Nephron (organoid): ENCODE data around the gene ZNF587B.
A peak's percentile ranks its signal among the peaks of the same experiment; 100 is the strongest.
"Not testable (repeated sequence)": the region's sequence is repeated elsewhere in the genome, so short reads cannot be mapped to it uniquely, and the experiment has no call there.

Source experiments
- H3K27ac Mint-ChIP-seq, 3 experiments: 2 replicates each; pipeline ENCODE4 v1.8.0; 2020; ENCODE audit warnings: mixed read lengths in 3 of 3, mild to moderate bottlenecking in 2 of 3, moderate library complexity in 1 of 3
- H3K27me3 Mint-ChIP-seq: 2 replicates; pipeline ENCODE4 v1.8.0; 2021; ENCODE audit warnings: low read depth, mild to moderate bottlenecking, moderate library complexity, mixed read lengths
- H3K36me3 Mint-ChIP-seq: 2 replicates; pipeline ENCODE4 v1.8.0; 2020; ENCODE audit warnings: low read depth, mixed read lengths
- H3K4me1 Mint-ChIP-seq: 2 replicates; pipeline ENCODE4 v1.8.0; 2020; ENCODE audit warnings: mixed read lengths
- H3K4me3 Mint-ChIP-seq, 3 experiments: 2 replicates each; pipeline ENCODE4 v1.8.0; 2020; ENCODE audit warnings: mild to moderate bottlenecking in 3 of 3, mixed read lengths in 3 of 3, moderate library complexity in 2 of 3
- H3K9me3 Mint-ChIP-seq: 2 replicates; pipeline ENCODE4 v1.8.0; 2020; ENCODE audit warnings: mixed read lengths
- TF ChIP-seq, protein P1 (sequence below), 3 experiments: fragments of 200-600 bp; sonication (generic); IDR thresholded peaks; one replicate each; pipeline ENCODE4 v1.5.0; 2021; ENCODE audit warnings: antibody characterized with exemption in 3 of 3; ENCODE audit not compliant: unreplicated experiment in 3 of 3

Gene ZNF587B

DNA sequence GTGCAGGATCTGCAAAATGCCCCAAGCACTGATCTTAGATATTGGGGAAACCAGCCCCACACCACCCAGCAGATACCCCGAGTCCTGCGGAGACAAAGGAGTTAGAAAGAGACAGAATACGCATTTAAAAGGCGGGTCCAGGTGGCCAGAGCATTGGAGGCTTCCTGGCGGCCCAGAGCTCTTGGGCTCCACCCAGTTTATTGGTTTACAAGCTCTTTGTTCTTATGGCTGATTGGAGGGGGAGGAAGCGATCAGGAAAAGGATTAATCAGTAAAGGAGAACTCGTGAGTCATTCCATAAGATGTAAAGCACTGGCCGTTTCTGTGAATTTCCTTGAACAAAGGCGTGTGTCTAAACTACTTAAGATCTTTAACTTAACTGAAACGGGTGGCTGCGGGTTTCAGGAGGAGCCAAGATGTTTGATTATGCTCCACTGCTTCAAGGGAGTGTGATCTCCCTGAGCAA, 20.5 kb downstream of the ZNF587B start:
- Mint-ChIP-seq H3K27me3 (no peaks in the 10 kb centered on the region), H3K9me3 (peaks cover 21% of the 10 kb centered on the region), H3K36me3 (peaks cover 55% of the 10 kb centered on the region), H3K4me1 (peaks cover 20% of the 10 kb centered on the region), H3K27ac (peak overlapping the region; percentile 82 to 98 (median 97)), H3K4me3 (peak overlapping the region; percentile 90 to 99 (median 92))
- TF ChIP-seq, protein P1, sequence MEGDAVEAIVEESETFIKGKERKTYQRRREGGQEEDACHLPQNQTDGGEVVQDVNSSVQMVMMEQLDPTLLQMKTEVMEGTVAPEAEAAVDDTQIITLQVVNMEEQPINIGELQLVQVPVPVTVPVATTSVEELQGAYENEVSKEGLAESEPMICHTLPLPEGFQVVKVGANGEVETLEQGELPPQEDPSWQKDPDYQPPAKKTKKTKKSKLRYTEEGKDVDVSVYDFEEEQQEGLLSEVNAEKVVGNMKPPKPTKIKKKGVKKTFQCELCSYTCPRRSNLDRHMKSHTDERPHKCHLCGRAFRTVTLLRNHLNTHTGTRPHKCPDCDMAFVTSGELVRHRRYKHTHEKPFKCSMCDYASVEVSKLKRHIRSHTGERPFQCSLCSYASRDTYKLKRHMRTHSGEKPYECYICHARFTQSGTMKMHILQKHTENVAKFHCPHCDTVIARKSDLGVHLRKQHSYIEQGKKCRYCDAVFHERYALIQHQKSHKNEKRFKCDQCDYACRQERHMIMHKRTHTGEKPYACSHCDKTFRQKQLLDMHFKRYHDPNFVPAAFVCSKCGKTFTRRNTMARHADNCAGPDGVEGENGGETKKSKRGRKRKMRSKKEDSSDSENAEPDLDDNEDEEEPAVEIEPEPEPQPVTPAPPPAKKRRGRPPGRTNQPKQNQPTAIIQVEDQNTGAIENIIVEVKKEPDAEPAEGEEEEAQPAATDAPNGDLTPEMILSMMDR (IDR thresholded peaks at IDR 0.05; ENCODE audit: unreplicated experiment in 3 of 3): no peak

DNA sequence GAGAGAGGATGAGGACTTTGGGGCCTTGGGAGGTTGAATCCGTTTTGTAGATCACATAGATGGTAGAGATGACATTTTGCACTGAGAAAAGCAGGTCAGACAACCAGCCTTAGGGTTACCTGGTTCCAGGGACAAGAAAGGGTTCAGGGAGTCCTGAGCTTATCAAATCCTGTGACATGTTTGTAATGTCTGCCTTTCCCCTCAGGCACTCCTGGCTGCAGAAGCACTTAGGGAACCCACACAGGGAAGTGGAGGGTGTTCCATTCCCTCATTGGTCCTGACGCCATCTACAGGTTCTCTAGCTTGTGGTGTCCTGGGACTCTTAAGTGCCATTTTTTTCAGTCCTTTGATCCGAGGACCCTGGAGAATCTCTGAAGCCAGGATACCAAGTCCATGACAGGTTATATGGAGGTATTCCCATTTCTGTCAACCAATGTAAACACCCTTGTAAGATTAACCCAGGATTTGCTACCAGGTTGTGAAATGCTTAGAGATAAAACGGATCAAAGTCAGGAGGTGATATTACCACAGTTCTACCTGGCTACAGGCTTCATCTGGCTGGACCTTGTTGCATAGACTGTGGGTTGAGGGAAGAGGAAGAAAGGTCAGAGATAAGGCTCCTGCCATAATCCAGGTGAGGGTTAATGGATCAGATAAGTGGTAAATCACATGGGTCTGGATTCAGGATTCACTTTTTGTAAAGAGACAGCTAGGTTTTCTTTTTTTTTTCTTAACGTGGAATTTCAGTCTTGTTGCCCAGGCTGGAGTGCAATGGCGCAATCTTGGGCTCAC, 21.9 kb downstream of the ZNF587B start:
- H3K36me3 Mint-ChIP-seq: peaks cover 63% of the 10 kb centered on the region
- peaks cover 30% of the 10 kb centered on the region for H3K9me3 Mint-ChIP-seq
- peak overlapping the region; percentile 17 to 99 (median 92) for H3K4me3 Mint-ChIP-seq
- H3K27me3 Mint-ChIP-seq: not testable (repeated sequence)
- peaks cover 20% of the 10 kb centered on the region for H3K4me1 Mint-ChIP-seq
- H3K27ac Mint-ChIP-seq: peak overlapping the region in 2 of 3 experiments; percentile 82 to 97

DNA sequence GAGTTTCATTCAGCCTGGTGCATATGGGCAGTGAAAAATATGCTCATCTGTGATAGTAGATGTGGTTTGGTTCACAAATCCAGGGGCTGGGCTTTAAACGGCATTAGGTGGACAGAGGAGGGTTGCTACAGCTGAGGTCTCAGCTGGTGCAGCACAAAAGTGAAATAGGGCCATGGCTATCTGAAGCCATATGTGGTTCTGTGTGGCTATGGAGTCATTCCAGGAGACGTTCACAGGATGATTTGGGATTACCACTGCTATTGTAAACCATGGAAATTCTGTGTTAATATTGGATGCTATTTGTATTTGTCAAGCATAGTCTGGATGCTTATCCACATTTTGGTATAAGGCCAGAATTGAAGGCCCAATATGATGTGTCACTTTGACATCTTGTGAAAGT, 24.0 kb downstream of the ZNF587B start:
- not testable (repeated sequence) for H3K27ac Mint-ChIP-seq, H3K4me3 Mint-ChIP-seq, H3K27me3 Mint-ChIP-seq
- Mint-ChIP-seq H3K36me3 (peaks cover 81% of the 10 kb centered on the region), H3K9me3 (peaks cover 41% of the 10 kb centered on the region), H3K4me1 (peaks cover 20% of the 10 kb centered on the region)

DNA sequence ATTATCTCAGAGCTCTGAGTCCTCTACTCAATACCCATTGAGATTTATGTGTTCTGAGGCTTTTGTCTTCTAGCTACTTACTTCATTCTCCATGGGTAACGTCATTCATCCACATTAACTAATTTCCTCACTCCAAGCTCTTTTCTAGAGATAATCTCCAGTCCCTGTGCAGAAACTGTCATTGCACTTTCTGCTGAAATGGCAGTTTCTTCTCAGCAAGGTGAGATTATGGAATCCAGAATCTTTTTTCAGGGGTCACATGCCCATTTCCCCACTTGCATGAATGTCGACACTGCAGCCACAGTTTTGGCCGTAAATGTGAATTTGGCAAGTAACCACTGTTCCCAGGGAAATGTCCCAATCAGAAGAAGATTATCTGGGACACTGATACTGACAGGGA, 32.3 kb downstream of the ZNF587B start:
- not testable (repeated sequence) for H3K27ac Mint-ChIP-seq, H3K4me1 Mint-ChIP-seq, H3K4me3 Mint-ChIP-seq, H3K27me3 Mint-ChIP-seq
- Mint-ChIP-seq H3K9me3 (peaks cover 61% of the 10 kb centered on the region), H3K36me3 (peaks cover 96% of the 10 kb centered on the region)

DNA sequence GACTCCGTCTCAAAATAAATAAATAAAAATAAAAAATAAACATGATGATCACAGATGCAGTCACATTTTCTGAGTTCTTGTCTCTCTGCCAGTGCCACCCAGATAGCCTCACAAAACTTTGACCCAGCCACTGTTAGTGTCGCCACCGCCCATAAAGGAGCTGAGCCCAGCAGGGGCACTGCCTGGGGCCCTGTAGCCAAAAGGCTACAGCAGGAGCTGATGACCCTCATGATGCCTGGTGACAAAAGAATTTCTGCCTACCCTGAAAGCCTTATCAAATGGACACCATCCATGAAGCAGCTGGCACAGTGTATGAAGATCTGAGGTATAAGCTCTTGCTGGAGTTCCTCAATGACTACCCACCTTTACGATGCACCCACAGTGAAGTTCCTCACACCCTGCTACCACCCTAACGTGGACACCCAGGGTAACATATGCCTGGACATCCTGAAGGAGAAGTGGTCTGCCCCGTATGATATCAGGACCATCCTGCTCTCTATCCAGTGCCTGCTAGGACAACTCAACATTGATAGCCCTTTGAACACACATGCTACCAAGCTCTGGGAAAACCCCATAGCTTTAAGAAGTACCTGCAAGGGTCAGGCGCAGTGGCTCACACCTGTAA, 37.9 kb downstream of the ZNF587B start:
- H3K27ac Mint-ChIP-seq: no peak overlapping the region
- no peaks in the 10 kb centered on the region for H3K27me3 Mint-ChIP-seq
- no peaks in the 10 kb centered on the region for H3K4me1 Mint-ChIP-seq
- TF ChIP-seq, protein P1 (IDR thresholded peaks at IDR 0.05; ENCODE audit: unreplicated experiment in 3 of 3): no peak
- H3K36me3 Mint-ChIP-seq: peaks cover 98% of the 10 kb centered on the region
- no peak overlapping the region for H3K4me3 Mint-ChIP-seq
- peaks cover 68% of the 10 kb centered on the region for H3K9me3 Mint-ChIP-seq

DNA sequence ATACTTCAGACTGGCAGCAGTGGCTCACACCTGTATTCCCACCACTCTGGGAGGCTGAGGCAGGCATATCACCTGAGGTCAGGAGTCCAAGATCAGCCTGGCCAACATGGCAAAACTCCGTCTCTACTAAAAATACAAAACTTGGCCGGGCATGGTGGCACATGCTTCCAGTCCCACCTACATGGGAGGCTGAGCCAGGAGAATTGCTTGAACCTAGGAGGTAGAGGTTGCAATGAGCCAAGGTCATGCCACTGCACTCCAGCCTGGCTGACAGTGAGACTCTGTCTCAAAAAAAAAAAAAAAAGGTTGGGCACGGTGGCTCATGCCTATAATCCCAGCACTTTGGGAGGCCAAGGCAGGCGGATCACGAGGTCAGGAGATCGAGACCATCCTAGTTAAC, 39.6 kb downstream of the ZNF587B start:
- Mint-ChIP-seq H3K36me3 (peaks cover 99% of the 10 kb centered on the region), H3K9me3 (peaks cover 76% of the 10 kb centered on the region)
- H3K4me1 Mint-ChIP-seq, H3K27ac Mint-ChIP-seq, H3K4me3 Mint-ChIP-seq, H3K27me3 Mint-ChIP-seq: not testable (repeated sequence)

DNA sequence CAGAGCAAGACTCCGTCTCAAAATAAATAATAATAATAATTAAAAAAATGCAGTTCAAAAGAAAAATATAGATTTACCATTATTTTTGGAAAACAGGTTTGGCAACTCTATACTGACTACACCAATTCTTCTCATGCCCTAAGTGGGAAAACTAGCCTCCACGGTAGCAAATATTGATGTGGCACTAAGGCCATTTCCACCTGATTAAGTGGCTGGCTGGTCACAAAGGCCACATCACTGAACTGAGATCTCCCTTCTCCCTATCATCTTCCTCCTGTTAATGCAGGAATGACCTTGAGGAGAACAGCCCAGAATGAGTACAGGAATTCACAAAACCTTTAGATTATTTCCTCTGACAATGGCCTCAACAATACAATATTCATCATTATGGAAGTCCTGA, 40.1 kb downstream of the ZNF587B start:
- no peaks in the 10 kb centered on the region for H3K27me3 Mint-ChIP-seq
- peaks cover 99% of the 10 kb centered on the region for H3K36me3 Mint-ChIP-seq

More for the DNA sequence above, 40.1 kb downstream of the ZNF587B start:
- TF ChIP-seq, protein P1 (IDR thresholded peaks at IDR 0.05; ENCODE audit: unreplicated experiment in 3 of 3): no peak
- no peak overlapping the region for H3K27ac Mint-ChIP-seq
- no peaks in the 10 kb centered on the region for H3K4me1 Mint-ChIP-seq
- peaks cover 74% of the 10 kb centered on the region for H3K9me3 Mint-ChIP-seq
- no peak overlapping the region for H3K4me3 Mint-ChIP-seq
